HFFc6 (cell line): ENCODE measurements around the gene GZMH. TPM values are rescaled to one million over a fixed set of nuclear protein-coding genes. Genes with fewer than 3 reads are reported as not detected.
A peak's percentile ranks its signal among the peaks of the same experiment; 100 is the strongest.

ENCODE experiments used
- DNase-seq: peaks from one replicate; pipeline ENCODE4 v3.0.0-alpha.2; 2018
- H3K27ac Mint-ChIP-seq: 2 replicates; pipeline ENCODE4 v1.8.0; 2020; ENCODE audit warnings: mild to moderate bottlenecking, mixed read lengths
- H3K27me3 Mint-ChIP-seq: 2 replicates; pipeline ENCODE4 v1.8.0; 2021; ENCODE audit warnings: mild to moderate bottlenecking, moderate library complexity, mixed read lengths; ENCODE audit not compliant: insufficient read depth
- H3K36me3 Mint-ChIP-seq: 2 replicates; pipeline ENCODE4 v1.8.0; 2021; ENCODE audit warnings: low read depth, mixed read lengths
- H3K4me1 Mint-ChIP-seq: 2 replicates; pipeline ENCODE4 v1.8.0; 2020; ENCODE audit warnings: low read depth, mixed read lengths
- H3K4me3 Mint-ChIP-seq: 2 replicates; pipeline ENCODE4 v1.8.0; 2020; ENCODE audit warnings: mild to moderate bottlenecking, moderate library complexity, mixed read lengths
- H3K9me3 Mint-ChIP-seq: 2 replicates; pipeline ENCODE4 v1.8.0; 2020; ENCODE audit warnings: mild to moderate bottlenecking, mixed read lengths
- total RNA-seq, 6 experiments: library from RNA; stranded (reverse); fragmentation: NEBNext Ultra II Directional; extraction: Animal tissue kit (Norgen Biotek cat#: 25700); gene quantifications; 2 replicates in 1 of 6; 3 replicates in 5 of 6; pipeline ENCODE4 v1.2.3, GENCODE V29; 2021
- TF ChIP-seq, protein P1 (sequence below): fragments of 200-600 bp; sonication (generic); IDR thresholded peaks from 2 replicates; pipeline ENCODE4 v1.5.0; 2021; ENCODE audit warnings: antibody characterized with exemption, mild to moderate bottlenecking

Gene GZMH
- total RNA-seq, 6 experiments from 2014 or later: not detected

DNA sequence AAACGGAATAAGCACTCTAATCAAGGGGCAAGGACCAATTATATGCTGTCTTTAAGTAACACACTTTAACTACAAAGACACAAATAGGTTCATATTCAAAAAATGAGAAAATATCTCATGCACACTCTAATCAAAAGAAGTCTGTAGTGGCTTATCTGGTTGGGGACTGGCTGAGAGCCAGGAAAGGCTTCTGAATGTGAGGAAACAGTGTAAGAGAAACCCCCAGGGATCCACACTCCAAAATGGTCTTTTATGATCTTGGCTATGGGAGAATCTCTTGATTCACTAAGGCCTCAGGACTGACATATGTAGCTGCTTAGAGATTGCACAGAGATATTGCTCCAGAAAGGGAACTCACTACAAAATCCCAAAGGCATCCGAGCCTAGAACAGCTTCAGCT, 43.7 kb downstream of the GZMH start:
- Mint-ChIP-seq H3K4me1 (no peaks in the 10 kb centered on the region), H3K27ac (no peak overlapping the region), H3K9me3 (peaks cover 49% of the 10 kb centered on the region), H3K4me3 (no peak overlapping the region), H3K36me3 (no peaks in the 10 kb centered on the region), H3K27me3 (no peaks in the 10 kb centered on the region; the same call in 1 of the 2 replicates)
- DNase-seq: no peak
- TF ChIP-seq, protein P1, sequence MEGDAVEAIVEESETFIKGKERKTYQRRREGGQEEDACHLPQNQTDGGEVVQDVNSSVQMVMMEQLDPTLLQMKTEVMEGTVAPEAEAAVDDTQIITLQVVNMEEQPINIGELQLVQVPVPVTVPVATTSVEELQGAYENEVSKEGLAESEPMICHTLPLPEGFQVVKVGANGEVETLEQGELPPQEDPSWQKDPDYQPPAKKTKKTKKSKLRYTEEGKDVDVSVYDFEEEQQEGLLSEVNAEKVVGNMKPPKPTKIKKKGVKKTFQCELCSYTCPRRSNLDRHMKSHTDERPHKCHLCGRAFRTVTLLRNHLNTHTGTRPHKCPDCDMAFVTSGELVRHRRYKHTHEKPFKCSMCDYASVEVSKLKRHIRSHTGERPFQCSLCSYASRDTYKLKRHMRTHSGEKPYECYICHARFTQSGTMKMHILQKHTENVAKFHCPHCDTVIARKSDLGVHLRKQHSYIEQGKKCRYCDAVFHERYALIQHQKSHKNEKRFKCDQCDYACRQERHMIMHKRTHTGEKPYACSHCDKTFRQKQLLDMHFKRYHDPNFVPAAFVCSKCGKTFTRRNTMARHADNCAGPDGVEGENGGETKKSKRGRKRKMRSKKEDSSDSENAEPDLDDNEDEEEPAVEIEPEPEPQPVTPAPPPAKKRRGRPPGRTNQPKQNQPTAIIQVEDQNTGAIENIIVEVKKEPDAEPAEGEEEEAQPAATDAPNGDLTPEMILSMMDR: no peak

DNA sequence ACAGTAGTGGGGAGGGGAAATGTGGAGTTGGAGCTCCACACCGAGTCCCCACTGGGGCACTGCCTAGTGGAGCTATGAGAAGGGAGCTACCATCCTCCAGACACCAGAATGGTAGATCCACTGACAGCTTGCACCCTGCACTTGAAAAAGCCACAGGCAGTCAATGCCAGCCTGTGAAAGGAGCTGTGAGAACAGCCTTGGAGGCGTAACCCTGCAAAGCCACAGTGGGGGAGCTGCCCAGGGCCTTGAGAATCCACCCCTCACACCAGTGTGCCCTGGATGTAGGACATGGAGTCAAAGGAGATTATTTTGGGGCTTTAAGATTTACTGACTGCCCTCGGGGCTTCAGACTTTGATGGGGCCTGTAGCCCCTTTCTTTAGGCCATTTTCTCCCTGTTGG, 46.0 kb downstream of the GZMH start:
- Mint-ChIP-seq H3K9me3 (peaks cover 53% of the 10 kb centered on the region), H3K4me1 (no peaks in the 10 kb centered on the region), H3K4me3 (no peak overlapping the region), H3K27me3 (no peaks in the 10 kb centered on the region; the same call in 1 of the 2 replicates), H3K27ac (no peak overlapping the region), H3K36me3 (no peaks in the 10 kb centered on the region)
- DNase-seq: no peak
- TF ChIP-seq, protein P1: no peak

DNA sequence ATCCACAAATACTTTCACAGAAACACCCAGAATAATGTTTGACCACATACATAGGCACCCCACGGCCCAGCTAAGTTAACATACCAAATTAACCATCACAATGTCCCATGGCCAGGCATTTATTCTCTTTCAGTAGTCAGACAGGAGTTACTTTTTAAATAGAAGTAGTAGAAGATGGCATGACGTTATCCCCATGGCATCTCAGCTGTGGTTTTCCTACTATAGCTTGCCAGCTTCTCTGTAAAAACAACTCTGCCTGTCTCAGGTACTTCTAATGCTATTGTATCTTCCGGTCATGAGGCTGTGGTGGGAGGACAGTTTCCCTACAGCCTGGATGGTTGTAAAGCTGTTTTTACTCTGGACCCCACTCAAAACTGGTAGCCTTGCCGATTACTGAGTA, 52.7 kb downstream of the GZMH start:
- no peak overlapping the region for H3K27ac Mint-ChIP-seq
- H3K4me3 Mint-ChIP-seq: no peak overlapping the region

More for the DNA sequence above, 52.7 kb downstream of the GZMH start:
- DNase-seq: peak; percentile 2
- H3K27me3 Mint-ChIP-seq: no peaks in the 10 kb centered on the region; the same call in none of the 2 replicates
- peaks cover 6% of the 10 kb centered on the region; the same call in 1 of the 2 replicates for H3K36me3 Mint-ChIP-seq
- H3K9me3 Mint-ChIP-seq: peaks cover 30% of the 10 kb centered on the region
- H3K4me1 Mint-ChIP-seq: no peaks in the 10 kb centered on the region
- TF ChIP-seq, protein P1: no peak

Other genes with a start within 250 kb of the GZMH start
- gene NFATC4, start 241.5 kb downstream of the GZMH start, total RNA-seq: 10 to 100 TPM; 73.4 to 81.9 (median 77.2) TPM
- gene NYNRIN, start 210.7 kb downstream of the GZMH start, total RNA-seq: 1 to 10 TPM; 3.9 to 6.3 (median 4.1) TPM
- gene CBLN3, start 180.0 kb downstream of the GZMH start, total RNA-seq: 1 to 10 TPM; 3.3 to 5.0 (median 3.9) TPM
- gene KHNYN, start 179.7 kb downstream of the GZMH start, total RNA-seq: 10 to 100 TPM; 25.4 to 29.2 (median 28.0) TPM
- gene SDR39U1, start 166.9 kb downstream of the GZMH start, total RNA-seq: 10 to 100 TPM; 29.6 to 35.7 (median 31.6) TPM
- gene CMA1, start 101.4 kb downstream of the GZMH start, total RNA-seq: not detected
- not detected for gene CTSG, start 33.4 kb downstream of the GZMH start, total RNA-seq
- gene GZMB, start 24.5 kb upstream of the GZMH start, total RNA-seq: not detected